Psoas muscle (tissue), 8 donors: ENCODE results near the gene DNMT3L. TPM values are rescaled to one million over a fixed set of nuclear protein-coding genes. Genes with fewer than 3 reads are reported as not detected.

Source experiments
- ATAC-seq, 4 donors: fragments of 200-7000 bp; cut with Tn5 transposase; one replicate each; pipeline ENCODE4 v1.9.1; 2020; ENCODE audit warnings: moderate library complexity in 3 of 4, mild to moderate bottlenecking in 2 of 4
- DNase-seq, 2 donors: peaks; one replicate each; pipeline ENCODE4 v3.0.0-alpha.2; 2020
- H3K27ac ChIP-seq: fragments of 200-600 bp; one replicate; pipeline ENCODE4 v1.8.0; 2022
- H3K27me3 ChIP-seq, 3 donors: fragments of 200-600 bp in 1 of 3; one replicate each; pipeline versions ENCODE4 v1.6.1 to v1.8.0; 2013 to 2022; ENCODE audit warnings: low read length in 2 of 3, mild to moderate bottlenecking in 2 of 3, moderate library complexity in 1 of 3; ENCODE audit not compliant: insufficient read depth in 3 of 3
- H3K36me3 ChIP-seq, 2 donors: fragments of 200-600 bp in 1 of 2; one replicate each; pipeline versions ENCODE4 v1.6.1 to v1.8.0; 2013 to 2022; ENCODE audit warnings: low read depth in 1 of 2, mild to moderate bottlenecking in 1 of 2, moderate library complexity in 1 of 2; ENCODE audit not compliant: insufficient read depth in 1 of 2
- H3K4me1 ChIP-seq: fragments of 200-600 bp; one replicate; pipeline ENCODE4 v1.8.0; 2022
- H3K4me3 ChIP-seq: fragments of 200-600 bp; one replicate; pipeline ENCODE4 v1.8.0; 2022; ENCODE audit warnings: mild to moderate bottlenecking
- H3K9me3 ChIP-seq: fragments of 200-600 bp; one replicate; pipeline ENCODE4 v1.8.0; 2022
- CTCF ChIP-seq: fragments of 200-600 bp; IDR thresholded peaks from one replicate; pipeline ENCODE4 v1.8.0; 2022; ENCODE audit warnings: antibody characterized with exemption
- WGBS, 3 donors: extraction: QIAGEN DNeasy Blood & Tissue Kit; methylation state at CpG; one replicate each; pipeline versions ENCODE4 v1.1.6 to v1.1.7; 2013; 5-methylcytosine and 5-hydroxymethylcytosine counted together
- intact Hi-C, 2 donors: fragments of 100-400 bp; cut with DNase I; formaldehyde crosslinking; loops; one replicate each; pipeline versions ENCODE4 v1.11.0 to v1.14.2; 2022
- polyA plus RNA-seq, 3 donors: library from polyadenylated mRNA; stranded (reverse); fragments of 200-250 nt; gene quantifications; one replicate each; pipeline ENCODE4 v1.2.3, GENCODE V29; 2013
- total RNA-seq, 4 donors: library from RNA; stranded (reverse); fragmentation: NEBNext Ultra II Directional in 2 of 4; extraction: Animal tissue kit (Norgen Biotek cat#: 25700) in 2 of 4; gene quantifications; one replicate each; pipeline versions ENCODE4 v1.2.1 to v1.2.4, GENCODE V29; 2021 to 2023
- donor health status: healthy with polysubstance abuse.
- donor health status: DM: no; HTN: no; CAD: no; lungs with moderate emphysema.
- donor health status: Bipolar disorder and iron deficiency.
- donor health status: healthy.
- donor health status: DM: yes; HTN: yes; CAD: no.
- donor health status: DM: no; HTN: no; CAD: no.
- donor health status: DM: no; HTN: no; CAD: no.
- donor health status: DM: yes; HTN: yes; CAD: no.

DNMT3L gene
- total and polyA plus RNA-seq, 7 donors, result not detected

- Histone ChIP-seq H3K27ac (no peak overlapping the region), H3K36me3 (no peaks in the 10 kb centered on the region), H3K4me1 (no peaks in the 10 kb centered on the region), H3K27me3 (peaks cover 0 to 9% (median 4%) of the 10 kb centered on the region in 3 donors), H3K4me3 (no peak overlapping the region), H3K9me3 (no peaks in the 10 kb centered on the region)
- peak in 1 of 2 donors; percentile 32 for DNase-seq
- TF ChIP-seq CTCF, result no peak
- intact Hi-C loops, result no loop called here
- no peak for ATAC-seq
- 79 to 86% (median 80%) methylated on average over 19 of the region's 19 CpGs for WGBS, 3 donors
Measured at GRCh38 chr21:44260791-44261631, 686 bp downstream of the DNMT3L start.

GRCh38 chr21:44260066-44260465 lies 1.6 kb downstream of the DNMT3L start:
- no peak overlapping the region for H3K4me3 ChIP-seq
- peaks cover 0 to 11% (median 7%) of the 10 kb centered on the region in 3 donors for H3K27me3 ChIP-seq
- no peaks in the 10 kb centered on the region for H3K36me3 ChIP-seq
- no peaks in the 10 kb centered on the region for H3K9me3 ChIP-seq
- ATAC-seq (no peak), DNase-seq (no peak)
- no peaks in the 10 kb centered on the region for H3K4me1 ChIP-seq
- intact Hi-C loops, result no loop called here
- no peak overlapping the region for H3K27ac ChIP-seq
- 42 to 57% (median 54%) methylated on average over 4 of the region's 4 CpGs for WGBS, 3 donors
- TF ChIP-seq CTCF, result no peak

- WGBS, 3 donors, result 74 to 82% (median 79%) methylated on average over 22 of the region's 22 CpGs
- TF ChIP-seq CTCF, result no peak
- peaks cover 0 to 11% (median 7%) of the 10 kb centered on the region in 3 donors for H3K27me3 ChIP-seq
- no peak overlapping the region for H3K4me3 ChIP-seq
- DNase-seq, result peak in 1 of 2 donors; percentile 15
- no peaks in the 10 kb centered on the region for H3K9me3 ChIP-seq
- intact Hi-C loops, result no loop called here
- ATAC-seq, result no peak
- H3K36me3 ChIP-seq, result no peaks in the 10 kb centered on the region
- H3K27ac ChIP-seq, result no peak overlapping the region
- no peaks in the 10 kb centered on the region for H3K4me1 ChIP-seq
Measured at GRCh38 chr21:44259082-44259705, 2.5 kb downstream of the DNMT3L start.

GRCh38 chr21:44258056-44258725 lies 3.5 kb downstream of the DNMT3L start:
- WGBS, 3 donors, result 88 to 89% (median 88%) methylated on average over 34 of the region's 34 CpGs
- Histone ChIP-seq H3K9me3 (no peaks in the 10 kb centered on the region), H3K27ac (no peak overlapping the region), H3K27me3 (peaks cover 0 to 8% (median 7%) of the 10 kb centered on the region in 3 donors), H3K36me3 (no peaks in the 10 kb centered on the region), H3K4me1 (no peaks in the 10 kb centered on the region), H3K4me3 (no peak overlapping the region)
- TF ChIP-seq CTCF, result no peak
- intact Hi-C loops, result no loop called here
- DNase-seq (peak in 1 of 2 donors; percentile 36), ATAC-seq (no peak)
